ENCODE results near the gene OR5B17. TPM values are rescaled to one million over a fixed set of nuclear protein-coding genes. Genes with fewer than 3 reads are reported as not detected.
"Not testable (repeated sequence)": the region's sequence is repeated elsewhere in the genome, so short reads cannot be mapped to it uniquely, and the experiment has no call there.

The OR5B17 gene
- total RNA-seq (2012; rRNA removed), result not detected in 2 replicates

- Histone ChIP-seq H3K36me3 (ENCODE audit: insufficient read depth, low read length) (no peaks in the 10 kb centered on the region), H3K27me3 (ENCODE audit: control insufficient read depth, insufficient read depth, low read length) (no peaks in the 10 kb centered on the region), H3K9me3 (replicated peaks; ENCODE audit: low read length) (no peaks in the 10 kb centered on the region), H3K9ac (ENCODE audit: low read depth, low read length) (no peak within 1 kb of the TSS), H3K4me1 (ENCODE audit: control insufficient read depth, insufficient read depth, low read length) (no peaks in the 10 kb centered on the region), H3K4me2 (ENCODE audit: low read length) (no peak within 1 kb of the TSS), H3K4me3 (ENCODE audit: low read length) (no peak within 1 kb of the TSS)
Measured at GRCh38 chr11:58358969-58359368, at the start of gene OR5B17. TSS of gene OR5B17 (minus strand) at chr11:58359069. CDS start at chr11:58359069, 0 bp downstream.

- Histone ChIP-seq H3K36me3 (ENCODE audit: insufficient read depth, low read length) (no peaks in the 10 kb centered on the region), H3K9me3 (replicated peaks; ENCODE audit: low read length) (no peaks in the 10 kb centered on the region), H3K4me3 (ENCODE audit: low read length) (no peak within 1 kb of the TSS), H3K4me2 (ENCODE audit: low read length) (no peak within 1 kb of the TSS), H3K9ac (ENCODE audit: low read depth, low read length) (no peak within 1 kb of the TSS), H3K4me1 (ENCODE audit: control insufficient read depth, insufficient read depth, low read length) (no peaks in the 10 kb centered on the region), H3K27me3 (ENCODE audit: control insufficient read depth, insufficient read depth, low read length) (no peaks in the 10 kb centered on the region)
Measured at GRCh38 chr11:58406774-58407173, 47.9 kb upstream of the OR5B17 start, which contains the start of gene OR5B3. TSS of gene OR5B3 (minus strand) at chr11:58406874. CDS start at chr11:58403409, 3,465 bp downstream.

- not testable (repeated sequence) for H3K4me2 ChIP-seq (ENCODE audit: low read length); H3K4me3 ChIP-seq (ENCODE audit: low read length); H3K36me3 ChIP-seq (ENCODE audit: insufficient read depth, low read length); H3K9ac ChIP-seq (ENCODE audit: low read depth, low read length); H3K27me3 ChIP-seq (ENCODE audit: control insufficient read depth, insufficient read depth, low read length); H3K9me3 ChIP-seq (replicated peaks; ENCODE audit: low read length); H3K4me1 ChIP-seq (ENCODE audit: control insufficient read depth, insufficient read depth, low read length)
Measured at GRCh38 chr11:58399622-58400021, 40.8 kb upstream of the OR5B17 start.

GRCh38 chr11:58395581-58395980 lies 36.7 kb upstream of the OR5B17 start:
- H3K4me1 ChIP-seq (ENCODE audit: control insufficient read depth, insufficient read depth, low read length), result peaks cover 33% of the 10 kb centered on the region
- no peaks in the 10 kb centered on the region for H3K36me3 ChIP-seq (ENCODE audit: insufficient read depth, low read length)
- no peaks in the 10 kb centered on the region for H3K27me3 ChIP-seq (ENCODE audit: control insufficient read depth, insufficient read depth, low read length)
- H3K4me2 ChIP-seq (ENCODE audit: low read length), result no peak overlapping the region
- no peak overlapping the region for H3K9ac ChIP-seq (ENCODE audit: low read depth, low read length)
- peaks cover 6% of the 10 kb centered on the region for H3K9me3 ChIP-seq (replicated peaks; ENCODE audit: low read length)
- H3K4me3 ChIP-seq (ENCODE audit: low read length), result no peak overlapping the region

GRCh38 chr11:58394195-58394594 lies 35.3 kb upstream of the OR5B17 start:
- H3K4me2 ChIP-seq (ENCODE audit: low read length), result peak overlapping the region; percentile 56
- H3K4me3 ChIP-seq (ENCODE audit: low read length), result no peak overlapping the region

GRCh38 chr11:58392746-58393145 lies 33.9 kb upstream of the OR5B17 start:
- Histone ChIP-seq H3K4me1 (ENCODE audit: control insufficient read depth, insufficient read depth, low read length) (peaks cover 38% of the 10 kb centered on the region), H3K36me3 (ENCODE audit: insufficient read depth, low read length) (no peaks in the 10 kb centered on the region), H3K27me3 (ENCODE audit: control insufficient read depth, insufficient read depth, low read length) (no peaks in the 10 kb centered on the region), H3K4me3 (ENCODE audit: low read length) (no peak overlapping the region), H3K9ac (ENCODE audit: low read depth, low read length) (peak overlapping the region; percentile 39), H3K9me3 (replicated peaks; ENCODE audit: low read length) (peaks cover 6% of the 10 kb centered on the region), H3K4me2 (ENCODE audit: low read length) (no peak overlapping the region)

More at GRCh38 chr11:58394195-58394594, 35.3 kb upstream of the OR5B17 start:
- H3K36me3 ChIP-seq (ENCODE audit: insufficient read depth, low read length), result no peaks in the 10 kb centered on the region
- peak overlapping the region; percentile 39 for H3K9ac ChIP-seq (ENCODE audit: low read depth, low read length)
- H3K27me3 ChIP-seq (ENCODE audit: control insufficient read depth, insufficient read depth, low read length), result no peaks in the 10 kb centered on the region
- H3K4me1 ChIP-seq (ENCODE audit: control insufficient read depth, insufficient read depth, low read length), result peaks cover 33% of the 10 kb centered on the region
- peaks cover 6% of the 10 kb centered on the region for H3K9me3 ChIP-seq (replicated peaks; ENCODE audit: low read length)

- H3K36me3 ChIP-seq (ENCODE audit: insufficient read depth, low read length), result no peaks in the 10 kb centered on the region
- no peak overlapping the region for H3K4me2 ChIP-seq (ENCODE audit: low read length)
- no peaks in the 10 kb centered on the region for H3K27me3 ChIP-seq (ENCODE audit: control insufficient read depth, insufficient read depth, low read length)
- peaks cover 38% of the 10 kb centered on the region for H3K4me1 ChIP-seq (ENCODE audit: control insufficient read depth, insufficient read depth, low read length)
- H3K9me3 ChIP-seq (replicated peaks; ENCODE audit: low read length), result peaks cover 6% of the 10 kb centered on the region
- no peak overlapping the region for H3K4me3 ChIP-seq (ENCODE audit: low read length)
- H3K9ac ChIP-seq (ENCODE audit: low read depth, low read length), result no peak overlapping the region
Measured at GRCh38 chr11:58391879-58392278, 33.0 kb upstream of the OR5B17 start.

GRCh38 chr11:58390551-58391063 lies 31.7 kb upstream of the OR5B17 start:
- Histone ChIP-seq H3K4me2 (ENCODE audit: low read length) (no peak overlapping the region), H3K9ac (ENCODE audit: low read depth, low read length) (no peak overlapping the region), H3K27me3 (ENCODE audit: control insufficient read depth, insufficient read depth, low read length) (no peaks in the 10 kb centered on the region)

GRCh38 chr11:58354727-58355126 lies 4.1 kb downstream of the OR5B17 start:
- no peaks in the 10 kb centered on the region for H3K4me1 ChIP-seq (ENCODE audit: control insufficient read depth, insufficient read depth, low read length)
- H3K36me3 ChIP-seq (ENCODE audit: insufficient read depth, low read length), result no peaks in the 10 kb centered on the region
- H3K27me3 ChIP-seq (ENCODE audit: control insufficient read depth, insufficient read depth, low read length), result no peaks in the 10 kb centered on the region
- no peak overlapping the region for H3K9ac ChIP-seq (ENCODE audit: low read depth, low read length)
- H3K4me2 ChIP-seq (ENCODE audit: low read length), result no peak overlapping the region
- H3K9me3 ChIP-seq (replicated peaks; ENCODE audit: low read length), result no peaks in the 10 kb centered on the region
- H3K4me3 ChIP-seq (ENCODE audit: low read length), result no peak overlapping the region

More at GRCh38 chr11:58390551-58391063, 31.7 kb upstream of the OR5B17 start:
- no peak overlapping the region for H3K4me3 ChIP-seq (ENCODE audit: low read length)
- peaks cover 6% of the 10 kb centered on the region for H3K9me3 ChIP-seq (replicated peaks; ENCODE audit: low read length)
- no peaks in the 10 kb centered on the region for H3K36me3 ChIP-seq (ENCODE audit: insufficient read depth, low read length)
- H3K4me1 ChIP-seq (ENCODE audit: control insufficient read depth, insufficient read depth, low read length), result peaks cover 38% of the 10 kb centered on the region

GRCh38 chr11:58345204-58345603 lies 13.7 kb downstream of the OR5B17 start:
- Histone ChIP-seq H3K9ac (ENCODE audit: low read depth, low read length) (no peak overlapping the region), H3K36me3 (ENCODE audit: insufficient read depth, low read length) (no peaks in the 10 kb centered on the region), H3K4me3 (ENCODE audit: low read length) (no peak overlapping the region), H3K4me2 (ENCODE audit: low read length) (no peak overlapping the region), H3K4me1 (ENCODE audit: control insufficient read depth, insufficient read depth, low read length) (no peaks in the 10 kb centered on the region), H3K27me3 (ENCODE audit: control insufficient read depth, insufficient read depth, low read length) (no peaks in the 10 kb centered on the region), H3K9me3 (replicated peaks; ENCODE audit: low read length) (no peaks in the 10 kb centered on the region)

- Histone ChIP-seq H3K9me3 (replicated peaks; ENCODE audit: low read length) (peaks cover 6% of the 10 kb centered on the region), H3K9ac (ENCODE audit: low read depth, low read length) (peak overlapping the region; percentile 66), H3K27me3 (ENCODE audit: control insufficient read depth, insufficient read depth, low read length) (no peaks in the 10 kb centered on the region), H3K4me1 (ENCODE audit: control insufficient read depth, insufficient read depth, low read length) (peaks cover 35% of the 10 kb centered on the region), H3K4me2 (ENCODE audit: low read length) (peak overlapping the region; percentile 51), H3K4me3 (ENCODE audit: low read length) (peak overlapping the region; percentile 25), H3K36me3 (ENCODE audit: insufficient read depth, low read length) (no peaks in the 10 kb centered on the region)
Measured at GRCh38 chr11:58334708-58335107, 24.2 kb downstream of the OR5B17 start.

GRCh38 chr11:58330861-58331260 lies 28.0 kb downstream of the OR5B17 start:
- Histone ChIP-seq H3K4me2 (ENCODE audit: low read length) (peak overlapping the region; percentile 31), H3K9me3 (replicated peaks; ENCODE audit: low read length) (peaks cover 6% of the 10 kb centered on the region), H3K27me3 (ENCODE audit: control insufficient read depth, insufficient read depth, low read length) (no peaks in the 10 kb centered on the region), H3K9ac (ENCODE audit: low read depth, low read length) (peak overlapping the region; percentile 33), H3K36me3 (ENCODE audit: insufficient read depth, low read length) (no peaks in the 10 kb centered on the region), H3K4me1 (ENCODE audit: control insufficient read depth, insufficient read depth, low read length) (peaks cover 35% of the 10 kb centered on the region), H3K4me3 (ENCODE audit: low read length) (peak overlapping the region; percentile 5)
